HG02571 (cell line): Measurements from ENCODE around the gene HDAC11.
A peak's percentile ranks its signal among the peaks of the same experiment; 100 is the strongest.
"Not testable (repeated sequence)": the region's sequence is repeated elsewhere in the genome, so short reads cannot be mapped to it uniquely, and the experiment has no call there.

Source experiments
- ATAC-seq: cut with Tn5 transposase; IDR thresholded peaks from one replicate; pipeline ENCODE4 v1.9.1; 2021; ENCODE audit warnings: mild to moderate bottlenecking, moderate library complexity; ENCODE audit not compliant: unreplicated experiment

Gene HDAC11

DNA sequence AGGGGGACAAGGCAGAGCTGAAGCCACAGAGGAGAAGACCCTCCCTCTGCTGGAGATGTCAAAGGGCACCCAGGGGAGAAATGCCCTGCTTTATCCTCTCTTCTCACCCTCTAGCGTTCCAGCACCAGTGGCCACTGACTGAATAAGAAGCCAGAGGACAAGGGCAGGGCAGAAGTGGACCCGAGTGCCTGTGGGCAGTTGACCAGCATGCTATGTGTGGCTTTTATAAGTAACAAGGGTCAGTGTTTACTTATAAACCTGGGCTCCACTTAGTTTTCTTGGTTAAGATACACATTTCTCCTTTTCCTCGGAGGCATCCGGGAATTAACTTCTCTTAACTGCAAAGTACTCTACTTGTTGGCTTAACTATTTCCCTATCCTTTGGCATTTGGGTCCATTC lies 13.3 kb upstream of the HDAC11 start:
- ATAC-seq: no peak

- no peak for ATAC-seq
These were observed 9.1 kb upstream of the HDAC11 start for GRCh38 chr3:13470894-13471574.

GRCh38 chr3:13472286-13472685 lies 7.8 kb upstream of the HDAC11 start:
- no peak for ATAC-seq

- ATAC-seq: no peak
These were observed 7.1 kb upstream of the HDAC11 start for GRCh38 chr3:13473020-13473419.

DNA sequence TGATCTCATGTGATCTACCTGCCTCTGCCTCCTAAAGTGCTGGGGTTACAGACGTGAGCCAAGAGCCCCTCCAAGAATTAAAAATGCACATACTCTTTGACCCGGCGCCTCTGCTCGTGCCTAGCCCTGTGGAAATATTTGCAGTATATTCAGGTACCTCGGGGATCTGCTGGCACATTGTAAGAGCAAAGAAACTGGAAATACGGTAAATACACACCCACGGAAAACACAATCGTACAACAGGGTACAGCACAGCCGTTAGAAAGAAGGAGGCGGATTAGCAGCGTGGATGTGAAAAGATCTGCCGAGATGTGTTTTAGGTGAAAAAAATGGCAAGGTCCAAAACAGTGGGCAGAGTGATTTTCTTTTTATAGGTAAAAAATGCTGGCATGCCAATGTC lies 6.1 kb upstream of the HDAC11 start:
- no peak for ATAC-seq

- ATAC-seq: no peak
These were observed 5.3 kb upstream of the HDAC11 start for GRCh38 chr3:13474776-13475303.

DNA sequence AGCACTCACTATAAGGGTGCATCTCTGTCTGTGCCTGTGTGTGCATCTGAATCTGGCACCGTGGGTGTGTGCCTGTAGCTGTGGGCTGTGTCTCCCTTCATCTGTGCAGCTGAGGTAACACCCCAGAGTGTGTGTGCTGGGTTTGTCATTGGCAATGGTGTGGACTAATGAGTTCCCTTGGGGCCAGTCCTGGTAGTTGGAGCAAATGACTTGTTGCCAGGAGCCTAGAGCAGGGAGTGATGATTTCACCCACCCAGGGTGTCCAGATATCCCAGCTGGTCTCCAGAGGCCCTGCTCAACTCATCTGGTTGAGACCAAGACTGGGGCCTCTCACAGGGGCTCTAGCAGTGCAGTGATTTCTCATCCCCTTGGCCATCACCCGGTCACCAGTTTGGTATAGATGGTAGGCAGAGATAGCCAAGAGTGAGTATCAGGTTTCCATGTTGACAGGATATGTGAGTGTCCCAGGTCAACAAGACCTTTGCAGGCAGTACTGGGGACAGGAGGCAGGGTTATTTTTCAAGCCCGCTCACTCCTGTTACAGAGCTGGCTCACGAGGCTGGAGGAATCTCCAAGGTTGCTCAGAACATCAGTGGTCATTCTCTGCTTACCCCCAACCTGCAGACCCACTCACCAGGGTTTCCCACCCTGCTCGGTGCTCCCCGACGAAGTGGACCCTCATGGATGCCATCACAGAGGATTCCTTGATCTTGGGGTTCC lies 4.1 kb upstream of the HDAC11 start:
- no peak for ATAC-seq

GRCh38 chr3:13477943-13478342 lies 2.2 kb upstream of the HDAC11 start:
- no peak for ATAC-seq

DNA sequence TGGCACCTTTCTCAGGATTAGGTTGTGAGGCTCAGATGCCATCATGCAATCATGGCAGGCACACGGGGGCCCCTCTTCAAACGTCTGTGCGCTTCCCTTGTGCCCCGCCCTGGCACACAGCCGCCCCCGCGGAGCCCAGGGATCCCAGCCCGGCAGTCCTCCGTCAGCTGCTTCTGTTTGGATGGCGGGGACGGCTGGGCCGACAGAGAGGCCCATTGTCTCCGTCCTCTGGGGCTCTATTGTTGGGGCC lies 849 bp upstream of the HDAC11 start:
- ATAC-seq: peak; percentile 5

DNA sequence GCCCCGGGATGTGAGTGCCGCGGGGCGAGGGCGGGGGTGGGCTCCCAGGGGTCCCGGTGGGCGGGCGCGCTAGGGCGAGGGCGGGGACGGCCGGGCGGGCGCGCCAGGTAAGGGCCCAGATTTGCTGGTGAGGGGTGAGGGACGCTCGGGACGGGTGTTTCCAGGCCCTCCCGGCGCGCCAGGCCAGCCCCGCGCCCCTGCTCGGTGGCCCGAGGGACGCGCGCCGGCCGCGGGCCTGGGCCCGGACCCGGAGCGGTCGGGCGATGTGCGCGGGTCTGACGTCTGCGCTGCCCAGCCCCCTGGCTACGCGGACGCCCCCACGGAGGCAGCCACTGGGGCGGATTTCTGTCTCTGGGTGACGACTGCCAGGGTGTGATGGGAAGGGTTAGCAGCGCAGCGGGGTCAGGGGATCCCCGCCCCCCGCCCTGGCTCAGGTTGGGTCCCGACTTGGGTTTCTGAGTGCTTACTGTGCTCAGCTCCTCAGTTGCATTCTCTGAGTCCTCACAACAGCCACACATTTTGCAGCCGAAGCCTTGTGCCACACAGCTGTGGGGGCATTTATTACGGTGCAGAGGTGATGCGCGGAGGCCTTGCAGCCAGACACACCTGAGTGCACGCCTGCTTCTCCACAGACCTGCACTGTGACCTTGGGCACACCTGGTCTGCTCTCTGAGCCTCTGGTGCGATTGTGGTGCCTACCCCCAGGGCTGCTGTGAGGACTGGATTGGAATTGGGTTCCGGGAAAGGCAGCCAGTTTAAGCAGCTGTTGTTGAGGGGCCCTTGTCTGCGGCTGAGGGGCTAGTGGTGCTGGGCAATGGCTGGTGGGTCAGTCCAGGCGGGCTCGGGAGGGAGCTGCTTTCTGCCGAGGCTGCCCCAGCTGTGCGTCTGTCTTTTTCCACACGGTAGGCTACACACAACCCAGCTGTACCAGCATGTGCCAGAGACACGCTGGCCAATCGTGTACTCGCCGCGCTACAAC lies 523 bp downstream of the HDAC11 start:
- ATAC-seq: peak; percentile 21

- no peak for ATAC-seq
These were observed 2.1 kb downstream of the HDAC11 start for GRCh38 chr3:13482106-13482690.

DNA sequence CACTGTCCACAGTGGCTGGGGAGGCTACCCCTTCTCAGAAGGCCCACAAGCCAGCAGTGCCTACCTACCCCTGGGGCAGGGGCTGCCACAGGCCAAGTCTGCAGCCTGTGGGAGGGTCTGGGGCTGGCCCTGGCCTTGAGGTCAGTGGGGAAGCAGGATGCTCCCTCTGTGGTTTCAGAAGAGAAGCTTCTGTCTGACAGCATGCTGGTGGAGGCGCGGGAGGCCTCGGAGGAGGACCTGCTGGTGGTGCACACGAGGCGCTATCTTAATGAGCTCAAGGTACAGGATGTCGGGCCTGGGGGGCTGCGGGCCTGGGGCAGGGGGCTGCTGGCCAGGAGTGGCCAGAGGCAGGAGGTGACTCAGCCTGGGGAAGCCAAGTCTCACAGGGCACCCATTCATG lies 3.2 kb downstream of the HDAC11 start:
- no peak for ATAC-seq

DNA sequence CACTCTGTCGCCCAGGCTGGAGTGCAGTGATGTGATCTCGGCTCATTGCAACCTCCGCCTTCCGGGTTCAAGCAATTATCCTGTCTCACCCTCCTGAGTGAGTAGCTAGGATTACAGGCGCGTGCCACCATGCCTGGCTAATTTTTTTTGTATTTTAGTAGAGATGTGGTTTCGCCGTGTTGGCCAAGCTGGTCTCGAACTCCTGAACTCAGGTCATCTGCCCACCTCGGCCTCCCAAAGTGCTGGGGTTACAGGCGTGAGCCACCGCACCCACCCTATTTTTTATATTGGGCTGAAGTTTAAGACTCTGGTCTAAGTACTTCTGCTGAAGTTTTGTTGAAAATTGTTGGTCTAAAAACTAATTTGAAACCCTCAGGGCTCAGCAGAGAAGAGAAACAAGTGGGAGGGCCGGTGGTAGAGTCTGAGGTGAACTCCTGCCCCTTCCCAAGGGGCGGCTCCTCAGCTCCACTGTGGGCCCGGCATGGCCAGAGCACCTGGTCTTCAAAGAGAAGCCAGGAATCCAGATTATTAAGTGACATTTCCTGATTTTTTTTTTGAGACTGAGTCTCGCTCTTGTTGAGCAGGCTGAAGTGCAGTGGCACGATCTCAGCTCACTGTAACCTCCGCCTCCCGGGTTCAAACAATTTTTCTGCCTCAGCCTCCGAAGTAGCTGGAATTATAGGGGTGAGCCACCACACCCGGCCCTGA lies 4.0 kb downstream of the HDAC11 start:
- no peak for ATAC-seq

DNA sequence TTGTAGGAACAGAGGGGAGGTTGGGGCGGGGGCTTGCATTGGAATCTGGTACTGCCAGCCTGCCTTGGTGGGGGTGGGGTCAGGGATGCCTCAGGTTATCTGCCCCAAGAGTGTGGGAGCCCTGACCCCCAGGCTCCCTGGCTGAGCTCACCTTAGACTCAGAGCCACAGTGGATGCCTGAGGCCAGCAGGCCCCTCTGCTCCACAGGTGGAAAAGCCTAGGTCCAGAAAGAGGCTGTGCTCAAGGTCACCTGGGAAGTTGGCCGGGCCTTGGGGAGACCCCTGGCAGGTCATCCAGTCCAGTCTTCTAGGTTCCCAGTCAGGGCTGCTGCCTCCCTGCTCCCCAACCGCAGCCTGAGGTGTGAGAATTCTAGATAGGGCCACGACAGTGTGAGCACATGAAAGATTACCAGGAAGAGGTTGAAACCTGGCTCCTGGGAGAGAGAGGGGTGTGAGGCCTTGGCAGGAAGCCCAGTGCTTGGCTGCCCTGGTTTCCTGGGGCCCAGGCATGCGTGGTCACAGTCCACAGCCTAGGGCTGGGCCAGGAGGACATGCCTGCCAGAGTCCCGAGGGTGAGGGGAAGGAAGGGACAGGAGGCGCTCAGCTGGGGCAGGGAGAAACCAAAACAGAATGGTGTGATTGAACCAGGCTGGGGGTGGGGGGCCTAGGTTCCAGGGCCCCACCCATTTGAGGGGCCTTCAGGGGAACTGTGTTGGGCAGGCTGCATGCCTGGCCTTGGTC lies 4.9 kb downstream of the HDAC11 start:
- no peak for ATAC-seq

- ATAC-seq: not testable (repeated sequence)
These were observed 5.8 kb downstream of the HDAC11 start for GRCh38 chr3:13485630-13486562.

DNA sequence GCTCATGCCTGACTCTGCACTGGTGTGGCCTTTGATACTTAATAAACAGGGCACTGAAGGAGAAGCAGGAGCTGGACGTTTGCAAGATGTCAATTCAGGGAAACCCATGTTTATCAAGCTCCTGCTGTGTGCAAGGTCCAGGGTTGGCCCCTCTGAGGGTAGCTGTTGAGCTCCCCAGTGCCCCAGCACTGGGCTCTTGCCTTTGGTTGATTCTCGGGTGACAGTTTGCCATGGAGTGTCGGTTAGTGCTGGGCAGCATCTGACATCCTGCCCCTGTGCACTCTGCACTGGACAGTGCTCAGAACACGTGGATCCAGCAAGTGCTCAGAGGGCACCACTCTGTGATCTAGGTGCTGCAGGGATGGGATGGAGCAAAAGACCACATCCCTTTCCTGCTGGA lies 7.3 kb downstream of the HDAC11 start:
- no peak for ATAC-seq

- no peak for ATAC-seq
These were observed 11.3 kb downstream of the HDAC11 start for GRCh38 chr3:13491206-13491974.

- ATAC-seq: no peak
These were observed 11.9 kb downstream of the HDAC11 start for GRCh38 chr3:13492048-13492447.
